K562 (cell line): Measurements from ENCODE around the gene LMX1B. TPM values are rescaled to one million over a fixed set of nuclear protein-coding genes. Genes with fewer than 3 reads are reported as not detected.

Experiments
- ATAC-seq: fragments of 200-7000 bp; cut with Tn5 transposase; 3 replicates; pipeline ENCODE4 v1.9.1; 2020; ENCODE audit warnings: moderate library complexity
- BruUV-seq: library from RNA; stranded (reverse); fragments of 400-500 nt; replicated peaks from 2 replicates; lab custom pipeline; 2021; lab: Mats Ljungman, UMichigan
- CTCF ChIA-PET: fragments of 300-600 bp; formaldehyde crosslinking; extraction: SDS; loops from one replicate; lab custom pipeline; 2021; ENCODE audit warnings: low intra/inter-chr PET ratio; lab: Yijun Ruan, JAX
- POLR2A ChIA-PET: fragments of 300-600, 350-650 bp; sonication (Branson Sonifier 250); formaldehyde crosslinking; extraction: SDS; loops from one replicate; lab custom pipeline; 2021; ENCODE audit warnings: antibody characterized with exemption, inconsistent platforms; lab: Yijun Ruan, JAX
- DNase-seq, 4 experiments: peaks; one replicate each; pipeline versions ENCODE4 v3.0.0 to v3.0.0-alpha.2; 2011 to 2018; ENCODE audit warnings: low spot score in 3 of 4, mixed read lengths in 3 of 4; ENCODE audit errors: extremely low read depth in 1 of 4
- FAIRE-seq: peaks from 2 replicates; lab custom pipeline; 2011; peaks lifted over from hg19 to GRCh38; lab: Jason Lieb, UNC
- H2AFZ ChIP-seq: 2 replicates; pipeline ENCODE4 v1.6.0; 2011; ENCODE audit warnings: low read depth, low read length, control low read depth, inconsistent platforms
- H3K27ac ChIP-seq: fragments of 200-600 bp; 3 replicates; pipeline ENCODE4 v1.8.0; 2011; ENCODE audit warnings: low read depth, mild to moderate bottlenecking, control low read depth, inconsistent platforms, low read length, moderate library complexity, mixed read lengths; ENCODE audit errors: extremely low read depth
- H3K27me3 ChIP-seq, 2 experiments: fragments of 300-600 bp in 1 of 2; 2 replicates in 1 of 2; 3 replicates in 1 of 2; pipeline versions ENCODE4 v1.6.0 to v1.8.0; 2011; ENCODE audit warnings: inconsistent platforms in 2 of 2, low read length in 2 of 2, mild to moderate bottlenecking in 1 of 2, mixed read lengths in 1 of 2, moderate library complexity in 1 of 2; ENCODE audit not compliant: control insufficient read depth in 2 of 2, insufficient read depth in 2 of 2
- H3K36me3 ChIP-seq: fragments of 300-600 bp; 3 replicates; pipeline ENCODE4 v1.8.0; 2011; ENCODE audit warnings: mild to moderate bottlenecking, low read length, inconsistent platforms; ENCODE audit not compliant: control insufficient read depth, insufficient read depth
- H3K4me1 ChIP-seq, 2 experiments: fragments of 200-600 bp in 1 of 2; replicated peaks in 1 of 2; 2 replicates in 1 of 2; 3 replicates in 1 of 2; pipeline versions ENCODE4 v1.5.1 to v1.8.0; 2011; ENCODE audit warnings: inconsistent platforms in 2 of 2, low read length in 2 of 2, mild to moderate bottlenecking in 1 of 2, mixed read lengths in 1 of 2, moderate library complexity in 1 of 2; ENCODE audit not compliant: control insufficient read depth in 2 of 2, insufficient read depth in 2 of 2
- H3K4me2 ChIP-seq: 2 replicates; pipeline ENCODE4 v1.6.1; 2011; ENCODE audit warnings: low read length, control low read depth, inconsistent platforms, mixed read lengths; ENCODE audit not compliant: insufficient read depth
- H3K4me3 ChIP-seq: fragments of 200-600 bp; sonication (generic), shearing (Covaris generic); 2 replicates; pipeline ENCODE4 v1.5.1; 2016; ENCODE audit warnings: control low read depth, inconsistent platforms
- H3K79me2 ChIP-seq: fragments of 200-600 bp; 3 replicates; pipeline ENCODE4 v1.8.0; 2011; ENCODE audit warnings: low read length, inconsistent platforms; ENCODE audit not compliant: control insufficient read depth, insufficient read depth
- H3K9ac ChIP-seq, 2 experiments: 2 replicates each; pipeline versions ENCODE4 v1.6.0 to v1.6.1; 2011; ENCODE audit warnings: low read depth in 2 of 2, low read length in 2 of 2, control low read depth in 1 of 2, inconsistent platforms in 1 of 2, mild to moderate bottlenecking in 1 of 2, mixed read lengths in 1 of 2; ENCODE audit not compliant: insufficient read depth in 1 of 2
- H3K9me1 ChIP-seq: one replicate; pipeline ENCODE4 v1.6.0; 2011; ENCODE audit warnings: inconsistent platforms, mild to moderate bottlenecking, low read length, moderate library complexity; ENCODE audit not compliant: control insufficient read depth, insufficient read depth
- H3K9me3 ChIP-seq: replicated peaks from 2 replicates; pipeline ENCODE4 v1.5.1; 2011; ENCODE audit warnings: low read depth, low read length, inconsistent platforms; ENCODE audit not compliant: control insufficient read depth, insufficient read depth
- H4K20me1 ChIP-seq: replicated peaks from 2 replicates; pipeline ENCODE4 v1.6.1; 2011; ENCODE audit warnings: low read length, inconsistent platforms, mixed read lengths; ENCODE audit not compliant: control insufficient read depth, insufficient read depth
- FOXJ2 ChIP-seq: fragments of 200-800 bp; sonication (Bioruptor generic); IDR thresholded peaks from 2 replicates; pipeline ENCODE4 v1.6.1; 2016; ENCODE audit warnings: missing genetic modification characterization, missing compliant biosample characterization
- RFX5 ChIP-seq: IDR thresholded peaks from 2 replicates; pipeline ENCODE4 v1.6.1; 2011; ENCODE audit warnings: low read depth, mild to moderate bottlenecking, improper control_type of control experiment, low read length
- ZKSCAN1 ChIP-seq: fragments of 150-350 bp; IDR thresholded peaks from 2 replicates; pipeline ENCODE4 v1.6.1; 2016; ENCODE audit warnings: low read depth, low read length
- WGBS: fragments of 100-300 bp; shearing (Covaris generic); methylation state at CpG from one replicate; pipeline ENCODE4 v1.1.6; 2016; ENCODE audit warnings: low coverage, mixed read lengths; ENCODE audit not compliant: insufficient coverage; ENCODE audit errors: missing lambda C conversion rate; 5-methylcytosine and 5-hydroxymethylcytosine counted together
- in situ Hi-C: fragments of 300-500 bp; cut with MboI; formaldehyde crosslinking; loops from 4 replicates; pipeline ENCODE4 v1.15.0; 2018; ENCODE audit warnings: inconsistent platforms, mixed read lengths
- intact Hi-C: fragments of 100-400 bp; cut with micrococcal nuclease; formaldehyde crosslinking; loops from 2 replicates; pipeline ENCODE4 v1.14.2; 2022
- polyA plus RNA-seq, 8 experiments: library from polyadenylated mRNA; depleted of rRNA in 4 of 8; stranded (reverse) in 5 of 8; unstranded in 3 of 8; fragments of >200 nt; fragmentation: Nextera tagmentation in 2 of 8; fragmentation: Illumina TruSeq in 1 of 8; extraction: Ambion mirVana in 2 of 8; extraction: Trizol in 1 of 8; gene quantifications; 2 replicates each; pipeline versions ENCODE4 v1.2.1 to v1.2.3, GENCODE V29; 2011 to 2014; ENCODE audit warnings: inconsistent platforms in 1 of 8, missing spikeins in 1 of 8
- total RNA-seq, 7 experiments: library from RNA; depleted of rRNA in 6 of 7; stranded (reverse); fragments of >200 nt in 6 of 7; fragmentation: Illumina TruSeq in 2 of 7; extraction: Trizol in 2 of 7; gene quantifications; 2 replicates each; pipeline versions ENCODE4 v1.2.1 to v1.2.3, GENCODE V29; 2011 to 2021; ENCODE audit warnings: low replicate concordance in 1 of 7
- TF ChIP-seq, protein P1 (sequence below): fragments of 250-450 bp; sonication (Bioruptor Pico); IDR thresholded peaks from 2 replicates; pipeline ENCODE4 v1.4.0; 2020; ENCODE audit warnings: mild to moderate bottlenecking, moderate library complexity, borderline replicate concordance

The LMX1B gene
- total and polyA plus RNA-seq, 9 of the 15 experiments (the other 6 are each of a cell fraction or from before 2014, with no cell fraction given) = not detected

DNA sequence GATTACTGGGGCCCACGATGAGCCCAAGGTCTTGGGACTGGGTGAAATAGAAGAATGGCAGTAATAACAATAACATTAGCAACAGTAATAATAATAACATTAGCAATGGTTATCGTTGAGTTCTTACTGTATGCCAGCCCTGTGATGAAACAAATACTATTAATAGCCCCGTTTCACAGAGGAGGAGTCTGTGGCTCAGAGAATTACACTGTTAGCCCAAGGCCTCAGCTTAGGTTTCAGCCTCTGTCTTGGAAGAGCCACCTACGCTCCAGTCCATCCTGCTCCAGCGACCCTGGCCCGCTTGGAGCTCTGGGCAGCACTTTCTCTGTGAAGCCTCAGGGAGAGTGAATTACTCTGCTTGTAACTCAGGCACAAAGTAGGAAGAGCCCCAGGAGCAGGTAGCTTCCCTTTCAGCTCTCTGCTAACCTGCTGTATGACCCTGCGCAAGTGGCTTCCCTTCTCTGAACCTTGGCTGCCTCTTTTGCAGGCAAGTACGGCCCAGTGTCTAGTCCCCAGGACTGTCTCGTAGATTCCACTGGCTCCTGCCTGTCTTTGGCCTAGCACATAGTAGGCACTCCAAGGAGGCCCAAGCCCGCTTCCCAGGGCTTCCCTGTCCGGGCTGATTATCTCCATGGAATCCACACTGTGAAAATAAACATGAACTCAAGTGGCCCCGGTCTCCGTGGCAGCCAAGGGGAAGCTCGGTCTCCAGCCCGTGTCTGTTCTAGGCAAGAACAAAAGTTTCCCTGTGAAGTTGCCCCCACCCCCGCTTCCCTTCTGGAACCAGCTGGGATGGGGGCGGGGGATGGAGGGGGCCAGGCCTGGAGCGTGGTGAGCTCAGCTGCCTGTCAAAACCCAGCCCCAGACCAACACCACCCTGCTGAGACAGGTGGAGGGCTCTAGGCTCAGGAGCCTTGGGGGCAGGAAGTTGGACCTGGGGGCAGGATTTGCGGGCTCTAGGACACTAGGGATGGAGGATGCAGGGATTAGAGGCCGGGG is 26.2 kb upstream of the LMX1B start:
- Histone ChIP-seq H3K27me3 (peaks cover 0 to 53% of the 10 kb centered on the region in 2 experiments; a peak in 3 of 5 replicates), H3K9me1 (no peaks in the 10 kb centered on the region), H3K79me2 (no peaks in the 10 kb centered on the region), H3K4me3 (no peak overlapping the region), H3K4me1 (no peaks in the 10 kb centered on the region; a peak in 1 of 5 replicates), H3K9ac (no peak overlapping the region), H3K27ac (no peak overlapping the region), H4K20me1 (no peaks in the 10 kb centered on the region), H3K36me3 (no peaks in the 10 kb centered on the region), H3K4me2 (no peak overlapping the region), H2AFZ (no peak overlapping the region), H3K9me3 (no peaks in the 10 kb centered on the region)
- in situ Hi-C loops (no loop called here), intact Hi-C loops (no loop called here)
- TF ChIP-seq ZKSCAN1 (peak; percentile 89), RFX5 (no peak), FOXJ2 (tag) (peak; percentile 97)
- TF ChIP-seq, protein P1, sequence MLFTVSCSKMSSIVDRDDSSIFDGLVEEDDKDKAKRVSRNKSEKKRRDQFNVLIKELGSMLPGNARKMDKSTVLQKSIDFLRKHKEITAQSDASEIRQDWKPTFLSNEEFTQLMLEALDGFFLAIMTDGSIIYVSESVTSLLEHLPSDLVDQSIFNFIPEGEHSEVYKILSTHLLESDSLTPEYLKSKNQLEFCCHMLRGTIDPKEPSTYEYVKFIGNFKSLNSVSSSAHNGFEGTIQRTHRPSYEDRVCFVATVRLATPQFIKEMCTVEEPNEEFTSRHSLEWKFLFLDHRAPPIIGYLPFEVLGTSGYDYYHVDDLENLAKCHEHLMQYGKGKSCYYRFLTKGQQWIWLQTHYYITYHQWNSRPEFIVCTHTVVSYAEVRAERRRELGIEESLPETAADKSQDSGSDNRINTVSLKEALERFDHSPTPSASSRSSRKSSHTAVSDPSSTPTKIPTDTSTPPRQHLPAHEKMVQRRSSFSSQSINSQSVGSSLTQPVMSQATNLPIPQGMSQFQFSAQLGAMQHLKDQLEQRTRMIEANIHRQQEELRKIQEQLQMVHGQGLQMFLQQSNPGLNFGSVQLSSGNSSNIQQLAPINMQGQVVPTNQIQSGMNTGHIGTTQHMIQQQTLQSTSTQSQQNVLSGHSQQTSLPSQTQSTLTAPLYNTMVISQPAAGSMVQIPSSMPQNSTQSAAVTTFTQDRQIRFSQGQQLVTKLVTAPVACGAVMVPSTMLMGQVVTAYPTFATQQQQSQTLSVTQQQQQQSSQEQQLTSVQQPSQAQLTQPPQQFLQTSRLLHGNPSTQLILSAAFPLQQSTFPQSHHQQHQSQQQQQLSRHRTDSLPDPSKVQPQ (CRISPR knock-in tag) = no peak
- POLR2A ChIA-PET = no interaction called here
- FAIRE-seq (no peak), DNase-seq (no peak), ATAC-seq (no peak)
- WGBS = 6% methylated on average over 20 of the region's 20 CpGs
- BruUV-seq = no TSS peak
- CTCF ChIA-PET = no interaction called here
